SK-N-SH treated with all-trans-retinoic acid at 6 μM for 48 hours (cell line): Measurements from ENCODE around the gene PPARG.

Source experiments
- ATAC-seq: fragments of 200-7000 bp; cut with Tn5 transposase; 3 replicates; pipeline ENCODE4 v1.9.1; 2020; ENCODE audit warnings: mild to moderate bottlenecking, moderate library complexity
- ARNTL ChIP-seq: fragments of 450-650 bp; formaldehyde crosslinking; IDR thresholded peaks from 2 replicates; pipeline ENCODE4 v1.5.0; 2020; ENCODE audit warnings: low read depth, mild to moderate bottlenecking, moderate library complexity, borderline replicate concordance
- BACH2 ChIP-seq: fragments of 250-450 bp; sonication (Bioruptor Pico); IDR thresholded peaks from 2 replicates; pipeline ENCODE4 v1.9.0; 2021; ENCODE audit warnings: mild to moderate bottlenecking, borderline replicate concordance
- CSDC2 ChIP-seq: fragments of 250-450 bp; sonication (Bioruptor Pico); IDR thresholded peaks from 2 replicates; pipeline ENCODE4 v1.5.0; 2020; ENCODE audit warnings: mild to moderate bottlenecking, moderate library complexity
- ESRRG ChIP-seq: fragments of 250-450 bp; sonication (Bioruptor Pico); IDR thresholded peaks from 2 replicates; pipeline ENCODE4 v1.6.1; 2021; ENCODE audit warnings: mild to moderate bottlenecking
- GLIS3 ChIP-seq: fragments of 250-450 bp; sonication (Bioruptor Pico); IDR thresholded peaks from 2 replicates; pipeline ENCODE4 v1.5.0; 2020; ENCODE audit warnings: mild to moderate bottlenecking, moderate library complexity
- ISL1 ChIP-seq: fragments of 250-450 bp; sonication (Bioruptor Pico); IDR thresholded peaks from 2 replicates; pipeline ENCODE4 v2.1.2; 2022; ENCODE audit warnings: mild to moderate bottlenecking, moderate library complexity
- OSR1 ChIP-seq: fragments of 250-450 bp; sonication (Bioruptor Pico); IDR thresholded peaks from 2 replicates; pipeline ENCODE4 v1.8.0; 2022; ENCODE audit warnings: moderate library complexity, mild to moderate bottlenecking, inconsistent platforms
- PPARA ChIP-seq: fragments of 250-450 bp; sonication (Bioruptor Pico); IDR thresholded peaks from 2 replicates; pipeline ENCODE4 v1.5.0; 2020; ENCODE audit warnings: mild to moderate bottlenecking, borderline replicate concordance
- RARB ChIP-seq: fragments of 250-450 bp; sonication (Bioruptor Pico); IDR thresholded peaks from 2 replicates; pipeline ENCODE4 v1.8.0; 2021; ENCODE audit warnings: mild to moderate bottlenecking, moderate library complexity
- SNAI2 ChIP-seq: fragments of 250-450 bp; sonication (Bioruptor Pico); IDR thresholded peaks from 2 replicates; pipeline ENCODE4 v1.5.0; 2020; ENCODE audit warnings: mild to moderate bottlenecking, moderate library complexity
- TCF4 ChIP-seq: fragments of 250-450 bp; sonication (Bioruptor Pico); IDR thresholded peaks from 2 replicates; pipeline ENCODE4 v1.8.0; 2021; ENCODE audit warnings: mild to moderate bottlenecking, moderate library complexity, borderline replicate concordance
- TOX ChIP-seq: fragments of 250-450 bp; sonication (Bioruptor Pico); IDR thresholded peaks from 2 replicates; pipeline ENCODE4 v1.8.0; 2021; ENCODE audit warnings: mild to moderate bottlenecking, moderate library complexity, borderline replicate concordance
- ZC3H10 ChIP-seq: fragments of 250-450 bp; sonication (Bioruptor Pico); IDR thresholded peaks from 2 replicates; pipeline ENCODE4 v1.5.1; 2021; ENCODE audit warnings: mild to moderate bottlenecking, moderate library complexity
- ZFP3 ChIP-seq: fragments of 250-450 bp; sonication (Bioruptor Pico); IDR thresholded peaks from 2 replicates; pipeline ENCODE4 v1.5.0; 2020; ENCODE audit warnings: mild to moderate bottlenecking, moderate library complexity
- ZFP30 ChIP-seq: fragments of 450-650 bp; formaldehyde crosslinking; IDR thresholded peaks from 2 replicates; pipeline ENCODE4 v1.5.0; 2022; ENCODE audit warnings: mild to moderate bottlenecking, moderate library complexity
- ZNF565 ChIP-seq: fragments of 450-650 bp; formaldehyde crosslinking; conservative IDR thresholded peaks from 2 replicates; pipeline ENCODE4 v1.5.0; 2020; ENCODE audit warnings: low read depth, mild to moderate bottlenecking, moderate library complexity
- ZNF70 ChIP-seq: fragments of 450-650 bp; formaldehyde crosslinking; IDR thresholded peaks from 2 replicates; pipeline ENCODE4 v1.5.0; 2020; ENCODE audit warnings: mild to moderate bottlenecking, moderate library complexity
- ZNF8 ChIP-seq: fragments of 450-650 bp; formaldehyde crosslinking; IDR thresholded peaks from 2 replicates; pipeline ENCODE4 v1.5.0; 2020; ENCODE audit warnings: mild to moderate bottlenecking, moderate library complexity
- TF ChIP-seq, protein P1 (sequence below): fragments of 250-450 bp; sonication (Bioruptor Pico); IDR thresholded peaks from 2 replicates; pipeline ENCODE4 v1.5.1; 2021; ENCODE audit warnings: mild to moderate bottlenecking, moderate library complexity
- TF ChIP-seq, protein P2 (sequence below): fragments of 250-450 bp; sonication (Bioruptor Pico); IDR thresholded peaks from 2 replicates; pipeline ENCODE4 v1.8.0; 2021; ENCODE audit warnings: low read depth, mild to moderate bottlenecking, moderate library complexity, borderline replicate concordance
- TF ChIP-seq, protein P3 (sequence below): fragments of 250-450 bp; sonication (Bioruptor Pico); IDR thresholded peaks from 2 replicates; pipeline ENCODE4 v1.8.0; 2020; ENCODE audit warnings: mild to moderate bottlenecking, moderate library complexity, borderline replicate concordance
- TF ChIP-seq, protein P4 (sequence below): fragments of 250-450 bp; sonication (Bioruptor Pico); IDR thresholded peaks from 2 replicates; pipeline ENCODE4 v1.5.0; 2020; ENCODE audit warnings: mild to moderate bottlenecking, moderate library complexity
- TF ChIP-seq, protein P5 (sequence below): fragments of 250-450 bp; sonication (Bioruptor Pico); IDR thresholded peaks from 2 replicates; pipeline ENCODE4 v1.5.1; 2020; ENCODE audit warnings: low read depth, mild to moderate bottlenecking, moderate library complexity

The PPARG gene

DNA sequence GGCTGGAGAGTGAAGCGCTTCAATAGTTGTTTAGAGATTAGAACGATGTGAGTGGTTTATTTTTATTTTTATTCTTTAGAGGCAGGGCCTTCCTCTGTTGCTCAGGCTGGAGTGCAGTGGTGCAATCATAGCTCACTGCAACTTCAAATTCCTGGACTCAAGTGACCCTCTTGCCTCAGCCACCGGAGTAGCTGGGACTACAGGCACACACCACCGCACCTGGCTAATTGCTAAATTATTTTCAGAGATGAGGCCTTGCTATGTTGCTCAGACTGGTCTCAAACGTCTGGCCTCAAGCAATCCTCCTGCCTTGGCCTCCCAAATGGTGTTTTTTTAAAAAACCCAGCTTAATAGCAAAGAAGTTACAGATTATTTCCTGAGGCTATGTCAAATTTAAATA lies 29.0 kb downstream of the PPARG start:
- TF ChIP-seq, protein P1, sequence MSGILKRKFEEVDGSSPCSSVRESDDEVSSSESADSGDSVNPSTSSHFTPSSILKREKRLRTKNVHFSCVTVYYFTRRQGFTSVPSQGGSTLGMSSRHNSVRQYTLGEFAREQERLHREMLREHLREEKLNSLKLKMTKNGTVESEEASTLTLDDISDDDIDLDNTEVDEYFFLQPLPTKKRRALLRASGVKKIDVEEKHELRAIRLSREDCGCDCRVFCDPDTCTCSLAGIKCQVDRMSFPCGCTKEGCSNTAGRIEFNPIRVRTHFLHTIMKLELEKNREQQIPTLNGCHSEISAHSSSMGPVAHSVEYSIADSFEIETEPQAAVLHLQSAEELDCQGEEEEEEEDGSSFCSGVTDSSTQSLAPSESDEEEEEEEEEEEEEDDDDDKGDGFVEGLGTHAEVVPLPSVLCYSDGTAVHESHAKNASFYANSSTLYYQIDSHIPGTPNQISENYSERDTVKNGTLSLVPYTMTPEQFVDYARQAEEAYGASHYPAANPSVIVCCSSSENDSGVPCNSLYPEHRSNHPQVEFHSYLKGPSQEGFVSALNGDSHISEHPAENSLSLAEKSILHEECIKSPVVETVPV (CRISPR knock-in tag) = no peak
- TF ChIP-seq SNAI2 (CRISPR knock-in tag) = no peak
- TF ChIP-seq GLIS3 (CRISPR knock-in tag) = no peak
- no peak for TF ChIP-seq CSDC2 (CRISPR knock-in tag)
- no peak for TF ChIP-seq ZNF70 (CRISPR knock-in tag)
- TF ChIP-seq ARNTL (CRISPR knock-in tag) = no peak
- ATAC-seq = no peak

DNA sequence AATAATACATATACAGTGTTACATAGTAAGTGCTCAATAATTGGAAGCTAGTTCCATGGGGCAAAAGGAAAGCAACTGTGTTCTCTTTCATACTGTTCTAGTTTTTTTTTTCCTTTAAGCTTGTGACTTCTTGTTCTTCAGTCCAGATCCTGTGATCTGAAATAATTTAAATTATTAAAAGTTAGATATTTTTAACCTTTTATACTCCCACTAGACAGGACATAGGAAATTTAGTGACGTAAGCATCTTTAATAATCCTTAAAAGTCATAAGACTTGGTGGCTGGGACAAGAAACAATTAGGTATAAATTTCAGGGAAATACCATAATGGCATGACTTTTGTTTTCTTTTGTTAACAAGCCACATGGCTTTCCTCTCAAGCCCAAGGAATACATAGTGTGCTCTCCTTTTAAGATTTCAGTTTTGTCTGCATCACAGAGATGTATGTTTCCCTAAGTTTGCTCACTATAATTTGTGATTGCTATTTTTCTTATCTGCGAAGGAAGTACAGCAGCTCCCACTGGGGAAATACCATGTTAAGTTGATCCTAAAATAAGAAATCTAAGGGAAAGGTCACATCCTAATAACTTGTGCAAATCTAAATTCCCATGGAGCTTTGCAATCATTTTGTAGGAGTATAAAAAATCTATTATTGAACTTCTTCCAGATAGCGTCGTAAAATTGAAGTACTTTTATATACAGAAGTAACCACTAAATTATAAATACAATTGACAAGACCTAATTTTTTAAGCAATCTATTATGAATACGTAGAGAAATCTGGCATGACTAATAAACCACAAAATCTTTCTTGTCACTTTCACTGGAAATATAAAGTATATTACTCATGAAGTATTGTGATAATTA lies 30.1 kb downstream of the PPARG start:
- TF ChIP-seq ZNF8 (CRISPR knock-in tag) (no peak), ESRRG (CRISPR knock-in tag) (no peak), TCF4 (CRISPR knock-in tag) (no peak), RARB (CRISPR knock-in tag) (no peak), PPARA (no peak), ARNTL (CRISPR knock-in tag) (no peak), BACH2 (CRISPR knock-in tag) (no peak), ZC3H10 (CRISPR knock-in tag) (no peak), CSDC2 (CRISPR knock-in tag) (no peak), ZNF70 (CRISPR knock-in tag) (no peak), ISL1 (CRISPR knock-in tag) (no peak; the same call in 1 of the 2 replicates), ZNF565 (CRISPR knock-in tag) (no peak), ZFP30 (CRISPR knock-in tag) (no peak), OSR1 (CRISPR knock-in tag) (no peak), GLIS3 (CRISPR knock-in tag) (no peak), ZFP3 (CRISPR knock-in tag) (no peak), TOX (CRISPR knock-in tag) (no peak)
- TF ChIP-seq, protein P2, sequence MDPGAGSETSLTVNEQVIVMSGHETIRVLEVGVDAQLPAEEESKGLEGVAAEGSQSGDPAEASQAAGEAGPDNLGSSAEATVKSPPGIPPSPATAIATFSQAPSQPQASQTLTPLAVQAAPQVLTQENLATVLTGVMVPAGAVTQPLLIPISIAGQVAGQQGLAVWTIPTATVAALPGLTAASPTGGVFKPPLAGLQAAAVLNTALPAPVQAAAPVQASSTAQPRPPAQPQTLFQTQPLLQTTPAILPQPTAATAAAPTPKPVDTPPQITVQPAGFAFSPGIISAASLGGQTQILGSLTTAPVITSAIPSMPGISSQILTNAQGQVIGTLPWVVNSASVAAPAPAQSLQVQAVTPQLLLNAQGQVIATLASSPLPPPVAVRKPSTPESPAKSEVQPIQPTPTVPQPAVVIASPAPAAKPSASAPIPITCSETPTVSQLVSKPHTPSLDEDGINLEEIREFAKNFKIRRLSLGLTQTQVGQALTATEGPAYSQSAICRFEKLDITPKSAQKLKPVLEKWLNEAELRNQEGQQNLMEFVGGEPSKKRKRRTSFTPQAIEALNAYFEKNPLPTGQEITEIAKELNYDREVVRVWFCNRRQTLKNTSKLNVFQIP (CRISPR knock-in tag) = no peak
- TF ChIP-seq, protein P3, sequence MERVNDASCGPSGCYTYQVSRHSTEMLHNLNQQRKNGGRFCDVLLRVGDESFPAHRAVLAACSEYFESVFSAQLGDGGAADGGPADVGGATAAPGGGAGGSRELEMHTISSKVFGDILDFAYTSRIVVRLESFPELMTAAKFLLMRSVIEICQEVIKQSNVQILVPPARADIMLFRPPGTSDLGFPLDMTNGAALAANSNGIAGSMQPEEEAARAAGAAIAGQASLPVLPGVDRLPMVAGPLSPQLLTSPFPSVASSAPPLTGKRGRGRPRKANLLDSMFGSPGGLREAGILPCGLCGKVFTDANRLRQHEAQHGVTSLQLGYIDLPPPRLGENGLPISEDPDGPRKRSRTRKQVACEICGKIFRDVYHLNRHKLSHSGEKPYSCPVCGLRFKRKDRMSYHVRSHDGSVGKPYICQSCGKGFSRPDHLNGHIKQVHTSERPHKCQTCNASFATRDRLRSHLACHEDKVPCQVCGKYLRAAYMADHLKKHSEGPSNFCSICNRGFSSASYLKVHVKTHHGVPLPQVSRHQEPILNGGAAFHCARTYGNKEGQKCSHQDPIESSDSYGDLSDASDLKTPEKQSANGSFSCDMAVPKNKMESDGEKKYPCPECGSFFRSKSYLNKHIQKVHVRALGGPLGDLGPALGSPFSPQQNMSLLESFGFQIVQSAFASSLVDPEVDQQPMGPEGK (CRISPR knock-in tag) = no peak
- no peak for ATAC-seq

DNA sequence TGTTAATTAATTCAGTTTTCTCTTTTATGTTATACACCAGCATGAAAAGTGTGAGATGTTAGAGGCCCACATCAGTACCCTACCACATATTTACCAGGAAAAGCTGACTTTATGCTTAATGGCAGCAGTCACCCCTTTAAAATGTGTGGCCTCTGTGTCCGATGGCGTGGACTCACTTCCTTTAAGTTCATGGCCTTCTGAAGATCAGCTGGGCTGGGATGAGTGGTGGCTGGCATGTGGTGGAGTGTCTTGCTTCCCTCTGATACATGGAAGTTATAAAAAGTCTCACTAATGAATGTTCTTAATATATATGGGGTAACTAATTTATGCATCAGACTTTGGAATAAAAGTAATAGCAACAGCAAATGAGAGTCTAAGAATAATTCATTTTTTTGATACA lies 32.1 kb downstream of the PPARG start:
- no peak for TF ChIP-seq ISL1 (CRISPR knock-in tag)
- TF ChIP-seq, protein P3 (CRISPR knock-in tag) = no peak
- no peak for TF ChIP-seq ZNF565 (CRISPR knock-in tag)
- TF ChIP-seq ZFP3 (CRISPR knock-in tag) = no peak
- no peak for TF ChIP-seq SNAI2 (CRISPR knock-in tag)
- TF ChIP-seq BACH2 (CRISPR knock-in tag) = no peak
- TF ChIP-seq TOX (CRISPR knock-in tag) = no peak
- no peak for TF ChIP-seq PPARA
- no peak for TF ChIP-seq RARB (CRISPR knock-in tag)
- TF ChIP-seq, protein P4, sequence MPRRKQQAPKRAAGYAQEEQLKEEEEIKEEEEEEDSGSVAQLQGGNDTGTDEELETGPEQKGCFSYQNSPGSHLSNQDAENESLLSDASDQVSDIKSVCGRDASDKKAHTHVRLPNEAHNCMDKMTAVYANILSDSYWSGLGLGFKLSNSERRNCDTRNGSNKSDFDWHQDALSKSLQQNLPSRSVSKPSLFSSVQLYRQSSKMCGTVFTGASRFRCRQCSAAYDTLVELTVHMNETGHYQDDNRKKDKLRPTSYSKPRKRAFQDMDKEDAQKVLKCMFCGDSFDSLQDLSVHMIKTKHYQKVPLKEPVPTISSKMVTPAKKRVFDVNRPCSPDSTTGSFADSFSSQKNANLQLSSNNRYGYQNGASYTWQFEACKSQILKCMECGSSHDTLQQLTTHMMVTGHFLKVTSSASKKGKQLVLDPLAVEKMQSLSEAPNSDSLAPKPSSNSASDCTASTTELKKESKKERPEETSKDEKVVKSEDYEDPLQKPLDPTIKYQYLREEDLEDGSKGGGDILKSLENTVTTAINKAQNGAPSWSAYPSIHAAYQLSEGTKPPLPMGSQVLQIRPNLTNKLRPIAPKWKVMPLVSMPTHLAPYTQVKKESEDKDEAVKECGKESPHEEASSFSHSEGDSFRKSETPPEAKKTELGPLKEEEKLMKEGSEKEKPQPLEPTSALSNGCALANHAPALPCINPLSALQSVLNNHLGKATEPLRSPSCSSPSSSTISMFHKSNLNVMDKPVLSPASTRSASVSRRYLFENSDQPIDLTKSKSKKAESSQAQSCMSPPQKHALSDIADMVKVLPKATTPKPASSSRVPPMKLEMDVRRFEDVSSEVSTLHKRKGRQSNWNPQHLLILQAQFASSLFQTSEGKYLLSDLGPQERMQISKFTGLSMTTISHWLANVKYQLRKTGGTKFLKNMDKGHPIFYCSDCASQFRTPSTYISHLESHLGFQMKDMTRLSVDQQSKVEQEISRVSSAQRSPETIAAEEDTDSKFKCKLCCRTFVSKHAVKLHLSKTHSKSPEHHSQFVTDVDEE (CRISPR knock-in tag) = no peak
- TF ChIP-seq, protein P5, sequence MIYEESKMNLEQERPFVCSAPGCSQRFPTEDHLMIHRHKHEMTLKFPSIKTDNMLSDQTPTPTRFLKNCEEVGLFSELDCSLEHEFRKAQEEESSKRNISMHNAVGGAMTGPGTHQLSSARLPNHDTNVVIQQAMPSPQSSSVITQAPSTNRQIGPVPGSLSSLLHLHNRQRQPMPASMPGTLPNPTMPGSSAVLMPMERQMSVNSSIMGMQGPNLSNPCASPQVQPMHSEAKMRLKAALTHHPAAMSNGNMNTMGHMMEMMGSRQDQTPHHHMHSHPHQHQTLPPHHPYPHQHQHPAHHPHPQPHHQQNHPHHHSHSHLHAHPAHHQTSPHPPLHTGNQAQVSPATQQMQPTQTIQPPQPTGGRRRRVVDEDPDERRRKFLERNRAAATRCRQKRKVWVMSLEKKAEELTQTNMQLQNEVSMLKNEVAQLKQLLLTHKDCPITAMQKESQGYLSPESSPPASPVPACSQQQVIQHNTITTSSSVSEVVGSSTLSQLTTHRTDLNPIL = no peak
- no peak for TF ChIP-seq OSR1 (CRISPR knock-in tag)
- no peak for TF ChIP-seq ZC3H10 (CRISPR knock-in tag)
- no peak for TF ChIP-seq ARNTL (CRISPR knock-in tag)
- ATAC-seq = no peak
